Testis (tissue), 2 donors: ENCODE measurements around the gene RARRES2.

Source experiments
- CTCF ChIP-seq, 3 experiments: fragments of 450-650 bp in 2 of 3; fragments of 200-600 bp in 1 of 3; sonication (generic) in 1 of 3; IDR thresholded peaks; one replicate each; pipeline ENCODE4 v1.5.1; 2016 to 2019; ENCODE audit warnings: antibody characterized with exemption in 3 of 3, mild to moderate bottlenecking in 2 of 3, moderate library complexity in 1 of 3
- POLR2A ChIP-seq: fragments of 450-650 bp; IDR thresholded peaks from one replicate; pipeline ENCODE4 v1.6.1; 2017; ENCODE audit warnings: antibody characterized with exemption, mild to moderate bottlenecking, moderate library complexity

DNA sequence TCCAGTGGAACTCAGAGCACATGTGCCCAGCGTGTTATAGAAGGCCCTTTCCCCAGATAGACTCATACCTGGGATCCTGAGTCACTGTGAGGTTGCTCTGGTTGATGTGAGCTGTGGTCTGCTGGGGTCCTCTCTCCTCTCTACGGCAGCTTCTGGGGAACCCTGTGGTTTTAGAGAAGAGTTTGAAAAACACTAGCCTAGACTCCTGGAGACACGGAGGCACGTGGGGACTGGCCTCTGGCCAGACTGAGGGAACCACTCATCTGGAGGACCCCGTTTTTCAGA, 48.0 kb upstream of the RARRES2 start:
- TF ChIP-seq CTCF (IDR thresholded peaks at IDR 0.05) (no peak), POLR2A (no peak)
